Measurements from ENCODE around the gene RAPGEF1. TPM values are rescaled to one million over a fixed set of nuclear protein-coding genes. Genes with fewer than 3 reads are reported as not detected.

RAPGEF1 gene
- total and polyA plus RNA-seq, 12 donors: 39.6 to 135 (median 111) TPM

DNA sequence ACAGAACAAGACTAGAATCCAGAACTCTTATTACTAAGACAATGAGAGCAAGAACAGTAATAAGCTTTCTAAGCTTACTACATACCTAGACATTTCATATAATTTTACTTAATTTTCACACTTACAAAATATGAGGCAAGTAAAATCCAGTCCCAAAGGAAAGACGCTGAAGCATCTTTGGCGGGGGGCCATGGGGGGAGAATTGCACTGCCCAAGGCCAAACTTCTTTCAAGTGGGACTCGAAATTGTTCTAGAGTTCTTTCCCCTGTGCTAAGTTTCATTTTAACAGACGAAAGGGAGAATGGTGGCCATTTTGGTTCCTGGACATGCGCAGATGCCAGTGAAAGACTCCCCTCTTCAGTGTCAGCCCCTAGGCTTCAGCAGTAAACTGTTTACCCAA, 122.3 kb downstream of the RAPGEF1 start:
- ATAC-seq (peak in 1 of 8 donors; percentile 9), DNase-seq (peak in 1 of 2 donors; percentile 13)
- H3K27ac ChIP-seq: peak overlapping the region in 9 of 10 donors; percentile 24 to 65 (median 47)
- no peak overlapping the region for H3K4me3 ChIP-seq
- no peaks in the 10 kb centered on the region for H3K27me3 ChIP-seq
- 68 to 74% methylated on average over 5 of the region's 5 CpGs for WGBS, 2 donors
- peaks cover 0 to 8% (median 0%) of the 10 kb centered on the region in 11 donors for H3K9me3 ChIP-seq
- H3K4me1 ChIP-seq: peaks cover 8 to 51% (median 38%) of the 10 kb centered on the region in 9 donors
- intact Hi-C loops (cut with DNase I): loop anchor here in 1 of 10 donors (2.0 kb wide), 1 partner anchor 91 kb away; no protein-coding TSS in a partner anchor
- peaks cover 0 to 100% (median 51%) of the 10 kb centered on the region in 9 donors for H3K36me3 ChIP-seq
- no peak for TF ChIP-seq CTCF (IDR thresholded peaks at IDR 0.05)

GRCh38 chr9:131616983-131617604, 122.8 kb downstream of the RAPGEF1 start:
- peaks cover 8 to 56% (median 41%) of the 10 kb centered on the region in 9 donors for H3K4me1 ChIP-seq
- peak overlapping the region in 8 of 10 donors; percentile 10 to 65 (median 47) for H3K27ac ChIP-seq
- peaks cover 0 to 100% (median 49%) of the 10 kb centered on the region in 9 donors for H3K36me3 ChIP-seq
- no peak for ATAC-seq
- WGBS, 2 donors: 76 to 82% methylated on average over 10 of the region's 10 CpGs
- intact Hi-C loops (cut with DNase I): no loop called here
- peak in 1 of 2 donors; percentile 8 for DNase-seq
- H3K27me3 ChIP-seq: no peaks in the 10 kb centered on the region
- no peak for TF ChIP-seq CTCF (IDR thresholded peaks at IDR 0.05)
- no peak overlapping the region for H3K4me3 ChIP-seq
- peaks cover 0 to 8% (median 0%) of the 10 kb centered on the region in 11 donors for H3K9me3 ChIP-seq

DNA sequence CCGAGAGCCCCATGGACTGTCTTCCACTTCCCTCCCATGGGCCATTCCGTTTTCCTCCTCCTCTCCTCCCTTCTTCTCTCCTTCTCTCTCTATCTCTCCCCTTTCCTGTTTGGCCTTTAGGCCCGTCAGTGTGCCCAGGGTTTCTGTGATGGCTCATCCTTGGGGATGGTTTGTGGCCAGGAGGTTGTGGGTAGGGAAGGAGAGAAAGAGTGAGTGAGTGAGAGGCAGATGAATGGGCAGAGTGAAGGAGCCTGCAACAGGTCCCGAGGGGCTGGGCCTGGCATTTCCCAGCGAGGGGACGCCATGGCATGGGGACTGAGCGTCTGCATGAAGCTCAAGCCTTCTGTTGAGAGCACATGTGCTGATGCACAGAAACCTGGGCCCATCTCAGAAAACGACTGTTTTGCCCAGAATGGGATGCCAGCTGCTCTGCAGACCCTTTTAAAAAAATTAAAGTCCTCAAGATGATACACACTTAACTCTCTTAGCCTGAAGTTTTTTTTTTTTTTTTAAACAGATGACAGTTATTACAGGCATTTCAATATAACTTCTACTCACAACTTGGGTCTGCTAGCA, 125.4 kb downstream of the RAPGEF1 start:
- peak in 1 of 2 donors; percentile 1 for DNase-seq
- 91 to 92% methylated on average over 8 of the region's 8 CpGs for WGBS, 2 donors
- TF ChIP-seq CTCF (IDR thresholded peaks at IDR 0.05): no peak
- intact Hi-C loops (cut with DNase I): no loop called here
- Histone ChIP-seq H3K27me3 (no peaks in the 10 kb centered on the region), H3K4me3 (no peak overlapping the region), H3K27ac (peak overlapping the region in 2 of 10 donors; percentile 12 to 21), H3K9me3 (peaks cover 0 to 8% (median 0%) of the 10 kb centered on the region in 11 donors), H3K4me1 (peaks cover 16 to 82% (median 52%) of the 10 kb centered on the region in 9 donors), H3K36me3 (peaks cover 0 to 96% (median 26%) of the 10 kb centered on the region in 9 donors)
- no peak for ATAC-seq

DNA sequence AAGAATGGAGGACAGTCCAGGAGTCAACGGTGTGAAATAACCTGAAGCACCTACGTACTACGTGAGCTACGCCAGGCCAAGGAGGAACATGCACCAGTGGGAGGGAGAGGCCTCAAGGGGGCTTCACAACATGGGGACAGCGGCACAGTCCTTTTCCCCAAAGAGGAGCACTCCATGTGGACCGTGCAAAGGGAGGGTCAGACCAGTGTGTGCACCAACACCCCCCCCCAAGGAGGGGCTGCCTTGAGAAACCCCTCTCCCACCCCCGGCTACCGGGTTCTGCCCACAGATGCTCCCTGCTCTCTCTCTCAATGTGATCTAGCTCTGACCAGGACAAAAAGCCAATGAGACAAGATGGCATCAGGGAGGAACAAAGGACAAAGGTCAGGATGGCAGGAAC, 126.0 kb downstream of the RAPGEF1 start:
- DNase-seq: peak in 1 of 2 donors; percentile 4
- H3K27ac ChIP-seq: peak overlapping the region in 2 of 10 donors; percentile 12 to 21
- H3K36me3 ChIP-seq: peaks cover 0 to 96% (median 21%) of the 10 kb centered on the region in 9 donors
- WGBS, 2 donors: 98 to 99% methylated on average over 8 of the region's 8 CpGs
- peaks cover 18 to 87% (median 57%) of the 10 kb centered on the region in 9 donors for H3K4me1 ChIP-seq
- ATAC-seq: no peak
- no peak overlapping the region for H3K4me3 ChIP-seq
- no peak for TF ChIP-seq CTCF (IDR thresholded peaks at IDR 0.05)
- no peaks in the 10 kb centered on the region for H3K27me3 ChIP-seq
- H3K9me3 ChIP-seq: peaks cover 0 to 8% (median 0%) of the 10 kb centered on the region in 11 donors
- intact Hi-C loops (cut with DNase I): no loop called here
